COLO829 (cell line): ENCODE measurements around the gene PDE8B.

Experiments
- DNase-seq: peaks from one replicate; pipeline ENCODE4 v3.0.0; 2012; ENCODE audit warnings: low spot score

PDE8B gene

GRCh38 chr5:77402796-77403195, 192.3 kb downstream of the PDE8B start:
- DNase-seq = no peak

GRCh38 chr5:77407152-77407551, 196.7 kb downstream of the PDE8B start:
- no peak for DNase-seq

- DNase-seq = no peak
Observed at GRCh38 chr5:77409870-77410621, 199.6 kb downstream of the PDE8B start.

GRCh38 chr5:77413049-77413448, 202.6 kb downstream of the PDE8B start:
- DNase-seq = no peak

GRCh38 chr5:77418162-77418561, 207.7 kb downstream of the PDE8B start:
- DNase-seq = no peak

GRCh38 chr5:77418601-77419581, 208.4 kb downstream of the PDE8B start:
- no peak for DNase-seq

- no peak for DNase-seq
Observed at GRCh38 chr5:77419644-77420582, 209.4 kb downstream of the PDE8B start.

GRCh38 chr5:77420940-77421339, 210.5 kb downstream of the PDE8B start:
- no peak for DNase-seq

- DNase-seq = no peak
Observed at GRCh38 chr5:77423022-77423750, 212.7 kb downstream of the PDE8B start.

GRCh38 chr5:77424921-77425320, 214.4 kb downstream of the PDE8B start:
- DNase-seq = no peak

GRCh38 chr5:77425420-77425819, 214.9 kb downstream of the PDE8B start:
- no peak for DNase-seq

- no peak for DNase-seq
Observed at GRCh38 chr5:77425998-77426659, 215.6 kb downstream of the PDE8B start.

- DNase-seq = no peak
Observed at GRCh38 chr5:77426670-77427069, 216.2 kb downstream of the PDE8B start.

GRCh38 chr5:77427998-77428397, 217.5 kb downstream of the PDE8B start:
- no peak for DNase-seq

GRCh38 chr5:77428526-77428925, 218.0 kb downstream of the PDE8B start:
- no peak for DNase-seq

GRCh38 chr5:77430726-77431125, 220.2 kb downstream of the PDE8B start:
- DNase-seq = no peak

- no peak for DNase-seq
Observed at GRCh38 chr5:77431286-77431685, 220.8 kb downstream of the PDE8B start.

- DNase-seq = no peak
Observed at GRCh38 chr5:77431719-77432118, 221.2 kb downstream of the PDE8B start.

GRCh38 chr5:77437194-77437593, 226.7 kb downstream of the PDE8B start:
- DNase-seq = no peak

- DNase-seq = no peak
Observed at GRCh38 chr5:77438071-77438470, 227.6 kb downstream of the PDE8B start.

GRCh38 chr5:77443670-77444069, 233.2 kb downstream of the PDE8B start:
- DNase-seq = no peak
